HG03520 (cell line): ENCODE results near the gene SGF29.
"Not testable (repeated sequence)": the region's sequence is repeated elsewhere in the genome, so short reads cannot be mapped to it uniquely, and the experiment has no call there.

ENCODE experiments used
- ATAC-seq: cut with Tn5 transposase; IDR thresholded peaks from one replicate; pipeline ENCODE4 v1.9.1; 2021; ENCODE audit warnings: mild to moderate bottlenecking, moderate library complexity; ENCODE audit not compliant: unreplicated experiment

The SGF29 gene

GRCh38 chr16:28592979-28593553 lies 39.3 kb downstream of the SGF29 start:
- no peak for ATAC-seq

DNA sequence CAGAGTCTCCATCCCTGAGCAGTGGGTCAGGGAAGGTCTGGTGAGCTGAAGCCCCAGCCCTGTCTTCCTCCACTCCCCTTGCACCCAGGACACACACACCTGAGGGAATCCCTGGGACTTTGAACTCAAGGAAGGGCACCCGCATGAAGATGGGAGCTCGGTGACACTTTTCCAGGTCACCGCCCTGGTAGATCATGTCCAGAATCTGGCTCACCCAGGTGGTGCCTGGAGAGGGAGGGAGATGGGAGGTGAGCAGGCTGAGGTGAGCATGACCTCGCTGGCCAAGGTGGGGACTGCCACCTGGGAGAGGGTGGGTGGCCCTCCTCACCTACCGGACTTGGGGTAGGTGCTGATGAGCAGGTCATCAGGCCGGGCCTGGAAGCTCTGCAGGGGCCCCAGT lies 41.7 kb downstream of the SGF29 start:
- not testable (repeated sequence) for ATAC-seq

DNA sequence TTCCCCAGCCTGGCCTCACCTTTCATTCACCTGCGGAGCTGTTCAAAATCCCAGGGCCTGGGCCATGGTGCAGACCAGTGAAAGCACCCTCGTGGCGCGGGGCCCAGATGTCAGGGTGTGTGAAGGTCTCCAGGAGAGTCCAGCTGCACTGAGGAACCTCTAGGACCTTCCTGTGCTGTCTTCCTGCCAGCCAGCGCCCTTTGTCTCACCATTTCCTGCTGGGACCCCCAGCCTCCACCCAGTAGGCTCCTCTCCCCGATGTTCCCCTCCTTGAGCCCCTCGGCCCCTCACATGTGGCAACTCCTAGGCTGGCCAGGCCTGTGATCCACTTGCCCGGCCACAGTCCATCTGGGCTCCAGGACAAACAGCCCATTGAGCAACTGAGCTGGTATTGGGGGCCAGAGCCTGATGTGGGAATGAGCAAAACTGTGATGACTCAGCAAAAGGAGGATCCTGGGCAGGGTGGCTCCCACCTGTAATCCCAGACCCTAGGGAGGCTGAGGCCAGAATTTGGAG lies 42.5 kb downstream of the SGF29 start:
- no peak for ATAC-seq

DNA sequence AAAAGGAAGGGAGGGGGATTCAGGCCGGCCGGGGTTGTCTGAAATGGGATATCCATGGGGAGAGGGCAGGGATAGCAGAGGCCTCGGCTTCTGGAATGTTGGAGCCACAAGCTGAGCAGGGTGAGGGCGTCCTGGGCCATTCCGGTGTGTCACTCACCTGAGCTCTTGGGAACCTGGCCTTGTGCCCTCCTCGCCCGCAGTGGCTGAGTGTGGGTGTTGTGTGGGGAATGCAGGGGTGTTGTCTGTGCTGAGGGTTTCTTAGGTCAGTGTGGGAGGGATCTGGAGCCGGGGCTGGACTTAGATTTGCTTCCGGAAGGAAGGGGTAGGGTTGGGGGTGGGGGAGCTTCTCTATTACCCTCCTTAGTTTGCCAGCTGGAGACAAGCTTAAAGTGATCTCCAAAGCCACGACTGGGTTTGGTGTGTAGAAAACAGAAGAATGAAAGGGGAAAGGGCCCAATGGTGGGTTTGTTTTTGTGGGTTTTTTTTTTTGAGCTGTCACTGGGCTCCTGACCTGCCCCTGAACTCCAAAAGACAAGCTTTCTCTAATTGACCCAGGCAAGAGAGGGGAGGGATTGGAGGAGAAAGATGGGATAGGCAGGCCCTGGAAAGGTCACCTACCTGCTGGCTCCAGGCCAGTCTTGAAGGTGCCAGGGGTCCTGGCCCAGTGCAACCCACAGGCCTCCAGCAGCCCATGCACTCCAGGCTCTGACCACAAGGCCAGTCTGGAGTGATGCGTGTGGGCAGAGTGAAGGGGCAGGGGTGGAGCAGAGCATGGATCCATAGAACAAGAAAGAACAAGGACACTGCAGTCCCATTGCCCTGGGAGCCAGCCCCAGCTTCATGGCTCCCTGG lies 43.3 kb downstream of the SGF29 start, which contains the start of gene SULT1A2:
Gene SULT1A2, minus strand, starts transcription at position 211 of the 852 bp plus-strand sequence. CDS start 1,120 bp downstream, outside the sequence.
- no peak for ATAC-seq

DNA sequence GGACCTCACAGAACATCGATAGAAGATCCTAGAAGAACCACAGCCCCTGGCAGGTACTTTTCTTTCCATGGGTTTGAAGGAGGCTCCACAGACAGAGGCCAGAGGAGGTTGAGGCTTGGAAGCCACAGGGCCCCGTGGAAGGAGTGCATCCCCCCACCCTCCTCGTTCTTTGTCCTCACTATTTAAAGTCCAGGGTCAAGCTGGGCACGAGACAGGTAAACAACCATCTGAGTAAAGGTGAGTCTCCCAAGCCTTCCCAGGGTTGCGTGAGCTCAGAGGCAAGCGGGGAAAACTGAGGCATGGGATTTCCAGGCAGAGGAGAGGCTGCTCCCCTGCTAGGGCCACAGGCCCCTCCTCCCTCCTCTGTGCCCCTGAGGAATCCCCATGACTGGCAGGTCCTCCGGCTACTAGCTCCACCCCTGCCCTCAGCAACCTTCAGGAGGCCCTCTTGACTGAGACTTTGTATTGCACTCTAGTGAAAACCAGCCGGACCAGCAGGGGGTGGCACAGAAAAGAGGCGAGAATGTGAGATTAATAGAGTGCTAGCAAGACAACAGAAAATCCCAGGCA lies 44.1 kb downstream of the SGF29 start:
- ATAC-seq: no peak

GRCh38 chr16:28599377-28600285 lies 45.9 kb downstream of the SGF29 start:
- ATAC-seq: not testable (repeated sequence)

DNA sequence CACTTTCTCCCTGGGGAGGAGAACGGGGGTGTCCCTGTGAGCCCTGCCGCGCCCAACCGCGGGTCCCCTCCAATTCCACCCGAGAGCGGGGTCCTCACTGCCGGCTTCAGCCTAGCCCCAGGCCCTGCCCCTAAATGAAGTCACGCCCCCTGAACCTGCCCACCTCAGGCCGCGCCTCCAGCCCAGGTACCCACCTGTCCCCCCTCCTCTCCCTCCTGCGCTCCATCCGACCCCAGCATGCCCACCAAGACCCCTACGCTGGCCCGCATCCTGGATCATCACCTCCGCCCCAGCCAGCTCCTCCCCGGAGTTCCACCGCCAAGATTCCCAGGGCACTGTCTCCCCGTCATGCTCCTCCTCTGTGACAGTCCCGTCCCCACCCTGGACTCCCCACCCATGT lies 47.2 kb downstream of the SGF29 start:
- not testable (repeated sequence) for ATAC-seq

GRCh38 chr16:28601589-28601988 lies 47.9 kb downstream of the SGF29 start:
- not testable (repeated sequence) for ATAC-seq

DNA sequence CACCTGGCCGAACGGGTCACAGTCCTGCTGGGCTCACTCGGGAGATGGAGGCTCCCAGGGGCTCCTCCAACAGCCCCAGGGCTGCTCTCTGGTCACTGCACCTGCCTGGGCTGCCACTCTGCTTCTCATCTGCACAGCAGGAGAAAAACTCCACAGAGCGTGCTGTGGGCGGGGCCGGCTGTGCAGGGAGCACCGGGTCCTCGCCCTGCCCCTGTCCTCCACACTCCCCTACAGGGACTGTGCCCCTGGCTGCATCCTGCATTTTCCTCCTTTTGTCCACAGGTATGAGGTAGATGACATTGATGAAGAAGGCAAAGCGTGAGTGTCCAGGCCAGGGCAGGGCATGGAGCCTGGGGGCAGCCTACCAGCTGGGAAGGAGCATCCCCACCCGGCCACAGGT lies 48.3 kb downstream of the SGF29 start:
- not testable (repeated sequence) for ATAC-seq

DNA sequence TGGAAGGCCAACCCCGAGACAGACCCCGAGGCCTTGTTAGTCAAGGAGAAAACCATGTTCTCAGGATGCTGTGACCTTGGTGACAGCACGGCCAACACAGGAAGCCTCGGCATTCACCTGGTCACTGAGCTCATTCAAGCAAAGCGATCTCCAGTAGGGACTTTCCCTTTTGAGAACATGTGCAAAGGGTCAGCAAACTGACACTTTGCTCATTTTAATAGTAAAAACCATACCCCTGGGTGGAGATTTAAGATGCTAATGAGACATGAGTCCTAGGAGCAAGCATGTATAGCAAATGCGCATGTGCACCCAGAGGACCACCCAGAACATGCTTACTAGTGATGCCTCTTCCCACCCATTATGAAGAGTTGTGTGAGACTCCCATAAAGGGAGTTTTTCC lies 48.8 kb downstream of the SGF29 start:
- no peak for ATAC-seq

- ATAC-seq: no peak
Observed at GRCh38 chr16:28603381-28604185, 49.9 kb downstream of the SGF29 start.

DNA sequence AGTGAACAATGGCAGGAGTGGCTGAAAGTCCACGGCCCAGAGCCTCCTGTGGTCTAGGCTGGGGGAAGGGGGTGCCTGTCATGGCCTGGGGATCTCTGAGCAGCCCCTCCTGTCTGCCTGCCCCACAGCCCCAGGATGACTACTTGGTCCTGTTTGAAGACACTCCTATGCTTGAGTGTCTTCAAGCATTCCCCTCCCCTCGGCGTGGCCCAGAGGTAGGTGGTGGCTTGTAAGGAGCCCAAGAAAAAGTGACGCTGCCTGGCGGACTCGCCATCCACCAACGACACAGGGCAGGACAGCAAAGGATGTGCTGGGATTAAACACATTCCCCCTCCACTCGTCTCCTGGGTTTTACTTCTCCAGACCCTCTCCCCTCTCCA lies 50.5 kb downstream of the SGF29 start:
- no peak for ATAC-seq

- ATAC-seq: no peak
Observed at GRCh38 chr16:28606291-28607115, 52.8 kb downstream of the SGF29 start.

DNA sequence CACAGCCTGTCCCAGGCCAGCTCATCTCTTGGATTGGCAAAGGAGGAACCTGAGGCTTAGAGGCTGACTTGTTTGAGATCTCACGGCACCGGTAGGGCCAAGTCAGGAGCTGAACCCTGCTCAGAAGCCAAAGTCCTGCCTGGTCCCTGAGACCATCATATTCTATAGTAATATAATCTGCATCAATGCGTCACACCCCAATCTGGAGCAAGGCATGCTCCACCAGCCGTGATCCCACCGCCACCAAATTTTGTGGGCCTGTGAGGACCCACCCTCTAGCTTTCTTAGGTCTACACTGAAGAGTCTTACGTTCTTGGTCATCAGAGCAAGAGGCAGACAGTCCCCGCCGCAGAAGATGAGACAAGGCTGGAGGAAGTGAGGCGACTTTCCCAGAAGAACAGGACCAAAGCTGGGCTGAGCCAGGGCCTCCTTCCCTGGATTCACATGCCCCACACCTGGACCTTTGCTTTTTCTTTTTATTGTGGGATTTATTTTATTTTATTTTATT lies 53.5 kb downstream of the SGF29 start:
- no peak for ATAC-seq

DNA sequence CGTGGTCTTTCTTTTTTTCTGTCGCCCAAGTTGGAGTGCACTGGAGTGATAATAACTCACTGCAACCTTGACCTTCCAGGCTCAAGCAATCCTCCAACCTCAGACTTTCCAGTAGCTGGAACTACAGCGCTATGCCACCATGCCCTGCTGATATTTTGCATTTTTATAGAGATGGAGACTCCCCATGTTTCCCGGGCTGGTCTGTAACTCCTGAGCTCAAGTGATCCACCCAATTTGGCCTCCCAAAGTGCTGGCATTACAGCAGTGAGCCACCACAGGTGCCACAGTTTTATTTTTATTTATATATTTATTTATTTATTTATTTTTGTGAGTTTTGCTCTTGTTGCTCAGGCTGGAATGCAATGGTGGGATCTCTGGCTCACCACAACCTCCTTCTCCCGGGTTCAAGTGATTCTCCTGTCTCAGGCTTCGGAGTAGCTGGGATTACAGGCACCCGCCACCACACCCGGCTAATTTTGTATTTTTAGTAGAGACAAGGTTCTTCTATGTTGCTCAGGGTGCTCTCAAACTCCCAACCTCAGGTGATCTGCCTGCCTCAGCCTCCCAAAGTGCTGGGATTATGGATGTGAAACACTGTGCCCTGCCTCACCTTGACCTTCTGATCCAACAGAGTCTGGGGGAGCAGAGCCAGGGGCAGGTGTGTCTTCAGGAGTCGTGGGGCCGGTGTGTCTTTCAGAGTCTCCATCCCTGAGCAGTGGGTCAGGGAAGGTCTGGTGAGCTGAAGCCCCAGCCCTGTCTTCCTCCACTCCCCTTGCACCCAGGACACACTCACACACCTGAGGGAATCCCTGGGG lies 54.2 kb downstream of the SGF29 start:
- ATAC-seq: not testable (repeated sequence)

DNA sequence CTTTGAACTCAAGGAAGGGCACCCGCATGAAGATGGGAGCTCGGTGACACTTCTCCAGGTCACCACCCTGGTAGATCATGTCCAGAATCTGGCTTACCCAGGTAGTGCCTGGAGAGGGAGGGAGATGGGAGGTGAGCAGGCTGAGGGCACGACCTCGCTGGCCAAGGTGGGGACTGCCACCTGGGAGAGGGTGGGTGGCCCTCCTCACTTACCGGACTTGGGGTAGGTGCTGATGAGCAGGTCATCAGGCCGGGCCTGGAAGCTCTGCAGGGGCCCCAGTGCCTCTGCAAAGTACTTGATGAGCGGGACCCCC lies 54.7 kb downstream of the SGF29 start:
- not testable (repeated sequence) for ATAC-seq

GRCh38 chr16:28608867-28609596 lies 55.3 kb downstream of the SGF29 start:
- not testable (repeated sequence) for ATAC-seq
